GM21515 (cell line): ENCODE measurements around the gene RUBCN.

Experiments
- ATAC-seq: cut with Tn5 transposase; IDR thresholded peaks from one replicate; pipeline ENCODE4 v1.9.1; 2021; ENCODE audit not compliant: unreplicated experiment

The RUBCN gene

GRCh38 chr3:197736491-197737318, at the start of gene RUBCN:
RUBCN (minus strand) TSS chr3:197736904; CDS start chr3:197736719, 185 bp downstream.
- ATAC-seq: peak; percentile 81

GRCh38 chr3:197784019-197784585, 47.4 kb upstream of the RUBCN start:
- ATAC-seq: no peak

GRCh38 chr3:197782230-197782629, 45.5 kb upstream of the RUBCN start:
- no peak for ATAC-seq

GRCh38 chr3:197775317-197775716, 38.6 kb upstream of the RUBCN start:
- ATAC-seq: no peak

GRCh38 chr3:197761784-197762183, 25.1 kb upstream of the RUBCN start:
- no peak for ATAC-seq

- no peak for ATAC-seq
Observed at GRCh38 chr3:197758512-197758911, 21.8 kb upstream of the RUBCN start.

- ATAC-seq: no peak
Observed at GRCh38 chr3:197756704-197757103, 20.0 kb upstream of the RUBCN start.

- ATAC-seq: no peak
Observed at GRCh38 chr3:197753263-197753662, 16.6 kb upstream of the RUBCN start.

- ATAC-seq: no peak
Observed at GRCh38 chr3:197752107-197752506, 15.4 kb upstream of the RUBCN start.

GRCh38 chr3:197750858-197751737, 14.4 kb upstream of the RUBCN start:
- ATAC-seq: peak; percentile 0

GRCh38 chr3:197750396-197750831, 13.7 kb upstream of the RUBCN start:
- ATAC-seq: peak; percentile 52

- ATAC-seq: peak; percentile 70
Observed at GRCh38 chr3:197749601-197750395, 13.1 kb upstream of the RUBCN start, which contains the start of gene FYTTD1. FYTTD1 (plus strand) TSS chr3:197749883; CDS start chr3:197749972, 89 bp downstream.

- peak; percentile 38 for ATAC-seq
Observed at GRCh38 chr3:197749315-197749600, 12.6 kb upstream of the RUBCN start.

GRCh38 chr3:197748597-197749314, 12.1 kb upstream of the RUBCN start:
- no peak for ATAC-seq

- no peak for ATAC-seq
Observed at GRCh38 chr3:197746801-197747237, 10.1 kb upstream of the RUBCN start.

- no peak for ATAC-seq
Observed at GRCh38 chr3:197746209-197746608, 9.5 kb upstream of the RUBCN start.

- ATAC-seq: no peak
Observed at GRCh38 chr3:197742787-197743186, 6.1 kb upstream of the RUBCN start.

- ATAC-seq: no peak
Observed at GRCh38 chr3:197737749-197738462, 1.2 kb upstream of the RUBCN start.

GRCh38 chr3:197737319-197737649, 580 bp upstream of the RUBCN start:
- no peak for ATAC-seq
